ENCODE measurements around the gene FRRS1L. TPM values are rescaled to one million over a fixed set of nuclear protein-coding genes. Genes with fewer than 3 reads are reported as not detected.
"Not testable (repeated sequence)": the region's sequence is repeated elsewhere in the genome, so short reads cannot be mapped to it uniquely, and the experiment has no call there.

Gene FRRS1L
- total and polyA plus RNA-seq, 8 donors: 0.12 to 4.6 (median 0.55) TPM; not detected in 1

DNA sequence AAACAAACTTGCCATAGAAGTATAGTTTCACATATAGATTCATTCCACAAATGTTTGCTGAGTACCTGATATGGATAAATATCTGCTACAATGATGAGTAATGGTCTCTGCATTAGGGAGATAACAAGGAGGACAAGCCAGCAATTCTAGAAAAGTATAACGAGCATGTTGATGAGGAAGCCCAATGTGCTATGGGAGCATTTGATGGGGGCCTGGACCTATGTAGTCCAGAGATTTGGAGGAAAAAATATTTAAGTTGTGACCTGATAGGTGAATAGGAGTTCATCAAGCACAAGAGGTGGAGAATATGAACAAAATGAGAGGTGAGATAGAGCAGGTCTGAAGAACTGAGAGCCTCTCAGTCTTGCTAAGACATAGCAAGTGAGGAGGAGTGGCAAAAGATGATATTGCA lies 32.9 kb downstream of the FRRS1L start:
- Histone ChIP-seq H3K4me1 (peaks cover 0 to 3% (median 0%) of the 10 kb centered on the region in 4 donors), H3K9me3 (no peaks in the 10 kb centered on the region), H3K4me3 (no peak overlapping the region), H3K27me3 (no peaks in the 10 kb centered on the region), H3K36me3 (no peaks in the 10 kb centered on the region), H3K27ac (no peak overlapping the region)
- TF ChIP-seq CTCF (IDR thresholded peaks at IDR 0.05) (no peak), POLR2A (IDR thresholded peaks at IDR 0.05) (no peak), POLR2AphosphoS5 (IDR thresholded peaks at IDR 0.05) (no peak), EP300 (IDR thresholded peaks at IDR 0.05) (no peak)
- no peak for DNase-seq
- intact Hi-C loops (cut with DNase I; ENCODE audit: low total_unique reads): no loop called here
- WGBS, 5 donors: 84 to 96% (median 92%) methylated on average over 1 of the region's 1 CpG

GRCh38 chr9:109133533-109133932 lies 33.5 kb downstream of the FRRS1L start:
- Histone ChIP-seq H3K27me3 (no peaks in the 10 kb centered on the region), H3K4me1 (peaks cover 0 to 6% (median 0%) of the 10 kb centered on the region in 4 donors), H3K36me3 (no peaks in the 10 kb centered on the region), H3K9me3 (no peaks in the 10 kb centered on the region), H3K27ac (no peak overlapping the region), H3K4me3 (no peak overlapping the region)
- TF ChIP-seq CTCF (IDR thresholded peaks at IDR 0.05) (no peak), POLR2A (IDR thresholded peaks at IDR 0.05) (no peak), EP300 (IDR thresholded peaks at IDR 0.05) (no peak), POLR2AphosphoS5 (IDR thresholded peaks at IDR 0.05) (no peak)
- intact Hi-C loops (cut with DNase I; ENCODE audit: low total_unique reads): no loop called here
- DNase-seq: no peak
- 91 to 98% (median 95%) methylated on average over 2 of the region's 2 CpGs for WGBS, 5 donors

- no peaks in the 10 kb centered on the region for H3K36me3 ChIP-seq
- H3K27me3 ChIP-seq: no peaks in the 10 kb centered on the region
- H3K9me3 ChIP-seq: no peaks in the 10 kb centered on the region
- H3K27ac ChIP-seq: no peak overlapping the region
- no peak for TF ChIP-seq CTCF (IDR thresholded peaks at IDR 0.05)
- no peak for DNase-seq
- intact Hi-C loops (cut with DNase I; ENCODE audit: low total_unique reads): no loop called here
- H3K4me1 ChIP-seq: peaks cover 0 to 6% (median 0%) of the 10 kb centered on the region in 4 donors
- H3K4me3 ChIP-seq: no peak overlapping the region
- 42 to 60% (median 54%) methylated on average over 2 of the region's 2 CpGs for WGBS, 5 donors
Observed at GRCh38 chr9:109132567-109133021, 34.5 kb downstream of the FRRS1L start.

DNA sequence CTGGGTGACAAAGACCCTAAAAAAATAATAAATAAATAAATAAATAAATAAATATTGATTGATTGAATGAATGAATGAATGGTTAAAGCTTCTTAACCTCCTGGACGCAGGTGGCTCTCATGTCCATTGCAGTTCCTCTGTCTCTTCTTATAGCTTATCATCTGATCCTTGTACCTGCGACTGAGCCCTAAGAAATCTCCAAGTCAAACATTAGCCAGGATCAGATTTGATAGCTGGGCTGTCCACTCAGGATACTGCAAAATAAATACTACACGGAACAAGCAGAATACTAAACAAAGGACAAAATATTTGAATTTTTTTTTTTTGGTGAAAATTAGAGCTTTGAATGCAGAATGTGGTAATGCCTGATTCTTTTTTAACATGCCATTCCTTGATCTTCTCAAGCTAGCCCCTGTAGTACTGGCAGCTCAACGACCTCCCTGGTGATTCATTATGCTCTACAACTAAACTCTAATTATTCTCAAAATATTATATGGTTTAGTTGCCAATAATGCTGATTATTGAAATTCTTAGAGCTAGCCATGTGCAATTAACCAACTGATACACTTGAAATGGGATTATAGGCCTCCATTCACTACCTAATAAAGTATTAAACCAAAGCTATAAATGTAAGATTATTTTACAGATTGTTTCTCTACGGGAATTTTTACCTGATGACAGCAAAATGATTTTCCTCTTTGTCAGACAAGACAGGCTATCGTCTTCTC lies 37.4 kb downstream of the FRRS1L start:
- H3K4me1 ChIP-seq: peaks cover 0 to 6% (median 0%) of the 10 kb centered on the region in 4 donors
- TF ChIP-seq POLR2AphosphoS5 (IDR thresholded peaks at IDR 0.05): no peak
- TF ChIP-seq POLR2A (IDR thresholded peaks at IDR 0.05): no peak
- no peak for TF ChIP-seq EP300 (IDR thresholded peaks at IDR 0.05)
- TF ChIP-seq CTCF (IDR thresholded peaks at IDR 0.05): no peak
- intact Hi-C loops (cut with DNase I; ENCODE audit: low total_unique reads): no loop called here
- DNase-seq: no peak
- H3K27me3 ChIP-seq: no peaks in the 10 kb centered on the region
- no peak overlapping the region for H3K4me3 ChIP-seq
- no peaks in the 10 kb centered on the region for H3K36me3 ChIP-seq
- no peak overlapping the region for H3K27ac ChIP-seq
- no peaks in the 10 kb centered on the region for H3K9me3 ChIP-seq
- WGBS, 5 donors: 49 to 69% (median 54%) methylated on average over 6 of the region's 6 CpGs

- H3K9me3 ChIP-seq; H3K36me3 ChIP-seq; H3K4me3 ChIP-seq; H3K27me3 ChIP-seq; DNase-seq; intact Hi-C loops (cut with DNase I; ENCODE audit: low total_unique reads); H3K4me1 ChIP-seq; H3K27ac ChIP-seq: not testable (repeated sequence)
- WGBS, 5 donors: 78 to 91% (median 88%) methylated on average over 4 of the region's 4 CpGs
Observed at GRCh38 chr9:109126671-109127070, 40.4 kb downstream of the FRRS1L start.

All from stomach (tissue), 9 donors.